Spleen (tissue), 7 donors: ENCODE data around the gene DUSP15.

Source experiments
- POLR2A ChIP-seq, 3 donors: fragments of 450-650 bp; IDR thresholded peaks; one replicate each; pipeline ENCODE4 v1.5.1; 2017; ENCODE audit warnings: antibody characterized with exemption in 3 of 3, mild to moderate bottlenecking in 1 of 3
- POLR2AphosphoS5 ChIP-seq, 3 donors: sonication (generic); formaldehyde crosslinking; IDR thresholded peaks; one replicate each; pipeline ENCODE4 v1.5.1; 2017; ENCODE audit warnings: antibody characterized with exemption in 3 of 3
- TF ChIP-seq, protein P1 (sequence below), 11 experiments: fragments of 200-600 bp in 7 of 11; fragments of 450-650 bp in 4 of 11; sonication (generic) in 4 of 11; IDR thresholded peaks in 8 of 11; conservative IDR thresholded peaks in 3 of 11; 1 replicate in 7 of 11; 2 replicates in 4 of 11; pipeline versions ENCODE4 v1.4.0 to v1.8.0; 2016 to 2021; ENCODE audit warnings: antibody characterized with exemption in 11 of 11, inconsistent platforms in 4 of 11, mild to moderate bottlenecking in 1 of 11
- donor health status: DM: no; HTN: no; CAD: no; lungs with moderate emphysema.
- donor health status: DM: no; HTN: no; CAD: no.
- donor health status: DM: no; HTN: no; CAD: no.

DNA sequence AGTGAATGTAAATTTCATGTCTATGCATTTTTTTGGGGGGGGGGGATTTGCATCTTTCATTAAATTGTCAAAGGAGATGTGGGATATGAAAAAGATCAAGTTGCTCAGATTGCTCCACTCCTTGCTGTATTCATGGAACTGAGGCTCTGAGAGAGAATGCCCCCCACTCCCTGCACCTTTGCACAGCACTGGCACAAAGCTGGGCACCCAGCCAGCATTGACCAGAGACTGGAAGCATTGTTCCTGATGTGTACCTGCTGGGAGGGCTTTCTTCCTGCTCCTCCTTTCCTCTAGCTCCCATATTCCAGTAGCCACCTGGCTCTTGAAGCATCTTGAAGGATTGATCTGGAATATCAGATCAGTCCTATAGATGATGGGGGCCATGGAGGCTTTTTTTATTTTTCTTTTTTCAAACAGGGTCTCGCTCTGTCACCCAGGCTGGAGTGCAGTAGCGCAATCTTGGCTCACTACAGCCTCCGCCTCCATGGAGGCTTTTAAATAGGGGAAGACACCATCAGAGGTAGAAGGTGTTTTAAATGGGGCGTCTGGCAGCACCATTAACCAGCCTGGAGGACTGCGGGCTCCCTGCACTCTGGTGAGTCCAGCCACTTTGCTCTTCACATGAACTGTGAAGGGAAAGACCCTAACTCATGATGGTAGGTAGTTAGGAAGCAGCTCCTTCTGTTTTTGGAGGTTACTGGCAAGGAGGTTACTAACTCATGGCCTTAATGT, 10.9 kb downstream of the DUSP15 start:
- no peak for TF ChIP-seq POLR2A (IDR thresholded peaks at IDR 0.05)
- no peak for TF ChIP-seq POLR2AphosphoS5 (IDR thresholded peaks at IDR 0.05)
- TF ChIP-seq, protein P1, sequence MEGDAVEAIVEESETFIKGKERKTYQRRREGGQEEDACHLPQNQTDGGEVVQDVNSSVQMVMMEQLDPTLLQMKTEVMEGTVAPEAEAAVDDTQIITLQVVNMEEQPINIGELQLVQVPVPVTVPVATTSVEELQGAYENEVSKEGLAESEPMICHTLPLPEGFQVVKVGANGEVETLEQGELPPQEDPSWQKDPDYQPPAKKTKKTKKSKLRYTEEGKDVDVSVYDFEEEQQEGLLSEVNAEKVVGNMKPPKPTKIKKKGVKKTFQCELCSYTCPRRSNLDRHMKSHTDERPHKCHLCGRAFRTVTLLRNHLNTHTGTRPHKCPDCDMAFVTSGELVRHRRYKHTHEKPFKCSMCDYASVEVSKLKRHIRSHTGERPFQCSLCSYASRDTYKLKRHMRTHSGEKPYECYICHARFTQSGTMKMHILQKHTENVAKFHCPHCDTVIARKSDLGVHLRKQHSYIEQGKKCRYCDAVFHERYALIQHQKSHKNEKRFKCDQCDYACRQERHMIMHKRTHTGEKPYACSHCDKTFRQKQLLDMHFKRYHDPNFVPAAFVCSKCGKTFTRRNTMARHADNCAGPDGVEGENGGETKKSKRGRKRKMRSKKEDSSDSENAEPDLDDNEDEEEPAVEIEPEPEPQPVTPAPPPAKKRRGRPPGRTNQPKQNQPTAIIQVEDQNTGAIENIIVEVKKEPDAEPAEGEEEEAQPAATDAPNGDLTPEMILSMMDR (IDR thresholded peaks at IDR 0.05 in 8 of 11, conservative IDR thresholded peaks at IDR 0.05 in 3 of 11): no peak
